DMS79 (cell line): ENCODE results near the gene AFDN.
"Not testable (repeated sequence)": the region's sequence is repeated elsewhere in the genome, so short reads cannot be mapped to it uniquely, and the experiment has no call there.

Source experiments
- DNase-seq: peaks from one replicate; lab custom pipeline; 2025; lab: John Stamatoyannopoulos, UW

AFDN gene

DNA sequence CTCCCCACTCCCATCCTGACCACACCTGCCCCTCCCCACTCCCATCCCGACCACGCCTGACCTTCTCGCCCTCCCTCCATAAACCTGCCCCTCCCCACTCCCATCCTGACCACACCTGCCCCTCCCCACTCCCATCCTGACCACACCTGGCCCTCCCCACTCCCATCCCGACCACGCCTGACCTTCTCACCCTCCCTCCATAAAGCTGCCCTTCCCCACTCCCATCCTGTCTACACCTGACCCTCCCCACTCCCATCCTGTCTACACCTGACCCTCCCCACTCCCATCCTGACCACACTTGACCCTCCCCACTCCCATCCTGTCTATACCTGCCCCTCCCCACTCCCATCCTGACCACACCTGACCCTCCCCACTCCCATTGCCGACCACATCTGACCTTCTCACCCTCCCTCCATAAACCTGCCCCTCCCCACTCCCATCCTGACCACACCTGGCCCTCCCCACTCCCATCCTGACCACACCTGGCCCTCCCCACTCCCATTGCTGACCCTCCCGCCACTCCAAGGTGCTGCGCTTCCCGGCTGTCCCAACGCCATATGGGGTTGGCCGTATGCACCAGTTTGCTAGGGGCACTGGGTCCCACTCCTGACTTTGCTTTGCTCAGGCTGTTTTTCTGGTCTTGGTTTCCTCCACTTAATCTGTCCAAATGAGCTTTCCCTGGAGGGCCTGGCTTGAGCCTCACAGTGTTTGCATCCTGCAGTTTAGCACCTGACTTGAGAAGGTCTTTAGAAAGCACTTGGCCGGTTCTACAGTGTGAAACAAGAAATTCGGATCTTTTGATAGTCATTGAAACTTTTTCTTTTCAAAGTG, 173.7 kb downstream of the AFDN start:
- no peak for DNase-seq

DNA sequence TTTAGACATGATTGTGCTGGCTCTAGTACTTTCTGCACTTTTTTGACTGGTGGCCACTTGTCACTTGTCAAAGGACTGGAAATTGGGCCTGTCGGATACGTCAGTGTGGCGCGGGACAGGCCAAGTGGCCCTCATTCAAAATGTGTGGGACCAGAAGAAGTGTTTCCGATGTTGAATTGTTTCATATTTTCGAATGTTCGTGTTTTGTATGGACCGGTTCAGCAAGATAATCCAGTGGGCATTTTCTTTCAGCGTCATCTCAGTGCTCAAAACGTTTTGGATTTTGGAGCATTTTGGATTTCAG, 174.3 kb downstream of the AFDN start:
- DNase-seq, result no peak

DNA sequence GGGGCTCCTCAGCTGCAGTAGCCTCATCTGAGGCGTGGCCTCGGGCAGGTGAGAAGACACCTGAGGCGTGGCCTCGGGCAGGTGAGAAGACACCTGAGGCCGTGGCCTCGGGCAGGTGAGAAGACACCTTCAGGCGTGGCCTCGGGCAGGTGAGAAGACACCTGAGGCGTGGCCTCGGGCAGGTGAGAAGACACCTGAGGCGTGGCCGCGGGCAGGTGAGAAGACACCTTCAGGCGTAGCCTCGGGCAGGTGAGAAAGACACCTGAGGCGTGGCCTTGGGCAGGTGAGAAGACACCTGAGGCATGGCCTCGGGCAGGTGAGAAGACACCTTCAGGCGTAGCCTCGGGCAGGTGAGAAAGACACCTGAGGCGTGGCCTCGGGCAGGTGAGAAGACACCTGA, 174.8 kb downstream of the AFDN start:
- not testable (repeated sequence) for DNase-seq

DNA sequence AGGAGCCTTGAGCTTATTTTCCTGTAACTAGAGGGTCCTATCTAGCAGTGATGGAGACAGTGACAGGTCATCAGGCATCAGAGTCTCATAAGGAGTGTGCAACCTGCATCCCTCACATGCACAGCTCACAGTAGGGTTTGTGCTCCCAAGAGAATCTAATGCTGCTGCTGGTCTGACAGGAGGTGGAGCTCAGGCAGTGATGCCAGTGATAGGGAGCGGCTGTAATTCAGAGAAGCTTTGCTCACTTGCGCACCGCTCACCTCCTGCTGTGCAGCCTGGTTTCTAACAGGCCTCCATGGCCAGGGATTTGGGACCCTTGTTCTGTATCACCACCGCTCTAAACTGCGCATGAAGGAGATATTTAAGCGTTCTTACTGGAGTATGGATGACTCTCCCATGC, 176.1 kb downstream of the AFDN start:
- no peak for DNase-seq

DNA sequence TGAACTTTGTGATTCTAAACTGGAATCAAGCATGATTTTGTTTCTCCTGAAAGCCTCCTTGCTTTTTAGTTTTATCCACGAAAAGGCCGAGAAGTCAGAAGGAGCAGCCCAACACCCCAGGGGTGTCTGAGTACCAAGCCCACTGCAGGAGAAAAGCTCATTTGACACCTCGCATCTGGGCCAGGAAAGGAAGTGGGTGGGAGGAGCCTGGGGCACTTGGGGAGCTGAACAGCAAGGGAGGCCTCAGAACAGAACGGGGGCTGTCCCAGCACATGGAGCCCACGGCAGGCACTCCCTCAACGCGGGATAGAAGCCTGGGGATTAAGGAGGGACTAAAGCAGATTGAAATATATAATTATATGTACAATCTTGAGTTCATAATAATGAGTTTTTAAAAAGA, 177.3 kb downstream of the AFDN start:
- no peak for DNase-seq

DNA sequence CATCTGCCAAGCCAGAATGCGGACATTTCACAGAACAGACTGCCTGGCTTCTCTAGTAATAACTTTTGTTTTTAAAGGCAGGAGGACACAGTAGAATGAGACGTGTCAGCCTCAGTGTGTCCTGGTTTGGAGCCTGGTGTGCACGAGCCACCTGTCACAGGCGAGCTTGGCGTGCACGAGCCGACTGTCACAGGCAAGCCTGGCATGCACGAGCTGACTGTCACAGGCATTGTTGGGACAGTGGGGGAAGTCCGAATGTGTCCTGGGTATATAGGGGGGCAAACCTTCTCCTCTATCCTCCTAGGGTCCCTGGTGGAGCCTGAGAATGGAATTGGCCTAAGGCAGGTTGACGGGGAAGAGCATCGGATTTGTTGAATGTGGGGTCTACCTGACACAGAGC, 178.2 kb downstream of the AFDN start:
- no peak for DNase-seq

DNA sequence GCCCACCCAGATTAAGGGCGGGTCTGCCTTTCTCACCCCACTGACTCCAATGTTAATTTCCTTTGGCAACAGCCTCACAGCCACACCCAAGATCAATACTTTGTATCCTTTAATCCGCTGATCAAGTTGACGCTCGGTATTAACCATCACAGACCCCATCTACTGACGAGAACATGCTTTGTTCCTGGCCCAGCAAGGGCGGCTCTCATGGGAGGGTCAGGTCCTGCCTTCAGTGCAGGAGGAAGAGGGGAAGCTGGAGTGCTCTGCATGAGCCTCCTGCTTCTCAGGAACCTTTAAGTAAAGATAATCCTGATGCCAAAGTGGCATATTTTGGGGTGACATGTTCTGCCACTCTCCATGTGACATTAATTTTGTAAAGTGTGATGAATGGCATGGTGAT, 179.1 kb downstream of the AFDN start:
- DNase-seq, result no peak

DNA sequence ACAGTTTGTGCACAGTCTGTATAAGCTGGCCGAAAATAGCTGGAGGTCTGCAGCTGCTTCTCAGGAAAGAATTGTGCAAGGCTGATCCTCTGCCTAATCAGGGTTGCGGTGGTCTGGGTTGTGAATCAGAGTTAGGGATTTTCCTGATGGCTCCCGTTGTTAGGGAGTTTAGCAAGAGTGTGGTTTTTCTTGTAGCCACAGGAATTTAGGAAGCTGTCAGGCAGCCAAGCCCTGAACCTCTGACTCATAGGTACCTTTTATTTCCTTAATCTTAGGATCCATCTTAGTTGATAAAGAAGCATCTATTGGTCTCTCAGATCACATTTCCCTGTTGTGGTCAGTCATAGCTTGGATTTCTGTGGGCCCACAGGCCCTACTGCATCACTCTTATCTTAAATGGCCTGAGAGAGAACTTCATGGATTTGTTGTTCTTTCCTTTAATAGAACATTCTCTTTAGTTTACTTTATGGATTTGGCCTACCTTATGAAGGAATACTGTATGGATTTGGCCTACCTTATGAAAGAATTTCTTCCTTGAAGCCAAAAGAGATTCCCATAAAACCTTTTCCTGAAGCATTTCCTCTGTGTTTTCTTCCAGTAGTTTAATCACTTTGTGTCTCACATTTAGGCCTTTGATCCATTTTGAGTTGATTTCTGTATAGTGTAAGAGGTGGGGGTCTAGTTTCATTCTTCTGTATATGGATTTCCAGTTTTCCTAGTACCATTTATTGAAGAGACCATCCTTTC, 181.1 kb downstream of the AFDN start:
- DNase-seq, result no peak

DNA sequence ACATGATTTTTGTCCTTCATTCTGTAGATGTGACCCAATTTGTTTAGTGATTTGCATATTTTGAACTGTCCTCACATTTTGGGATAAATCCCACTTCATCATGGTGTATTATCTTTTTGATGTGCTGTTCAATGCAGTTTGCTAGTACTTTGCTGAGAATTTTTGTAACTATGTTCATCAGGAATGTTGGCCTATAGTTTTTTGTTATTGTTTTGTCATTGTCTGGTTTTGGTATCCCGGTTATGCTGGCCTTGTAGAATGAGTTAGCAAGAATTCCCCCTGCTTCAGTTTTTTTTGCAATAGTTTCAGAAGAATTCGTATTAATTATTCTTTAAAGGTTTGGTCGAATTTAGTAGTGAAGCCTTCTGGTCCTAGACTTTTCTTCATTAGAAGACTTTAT, 182.6 kb downstream of the AFDN start:
- DNase-seq, result no peak

DNA sequence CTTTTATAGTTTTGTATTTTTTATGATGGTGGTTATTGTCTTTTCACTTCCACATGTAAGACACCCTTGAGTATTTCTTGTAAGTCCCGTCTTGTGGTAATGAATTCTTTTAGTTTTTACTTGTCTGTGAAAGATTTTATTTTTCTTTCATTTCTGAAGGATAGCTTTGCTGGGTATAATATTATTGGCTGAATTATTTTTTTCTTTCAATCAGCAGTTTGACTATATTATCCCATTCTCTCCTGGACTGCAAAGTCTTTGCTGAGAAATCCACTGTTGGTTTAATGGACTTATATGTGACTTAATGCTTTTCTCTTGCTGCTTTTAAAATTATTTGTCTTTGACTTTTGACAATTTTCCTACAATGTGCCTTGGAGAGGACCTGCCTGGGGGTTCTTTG, 184.6 kb downstream of the AFDN start:
- no peak for DNase-seq

DNA sequence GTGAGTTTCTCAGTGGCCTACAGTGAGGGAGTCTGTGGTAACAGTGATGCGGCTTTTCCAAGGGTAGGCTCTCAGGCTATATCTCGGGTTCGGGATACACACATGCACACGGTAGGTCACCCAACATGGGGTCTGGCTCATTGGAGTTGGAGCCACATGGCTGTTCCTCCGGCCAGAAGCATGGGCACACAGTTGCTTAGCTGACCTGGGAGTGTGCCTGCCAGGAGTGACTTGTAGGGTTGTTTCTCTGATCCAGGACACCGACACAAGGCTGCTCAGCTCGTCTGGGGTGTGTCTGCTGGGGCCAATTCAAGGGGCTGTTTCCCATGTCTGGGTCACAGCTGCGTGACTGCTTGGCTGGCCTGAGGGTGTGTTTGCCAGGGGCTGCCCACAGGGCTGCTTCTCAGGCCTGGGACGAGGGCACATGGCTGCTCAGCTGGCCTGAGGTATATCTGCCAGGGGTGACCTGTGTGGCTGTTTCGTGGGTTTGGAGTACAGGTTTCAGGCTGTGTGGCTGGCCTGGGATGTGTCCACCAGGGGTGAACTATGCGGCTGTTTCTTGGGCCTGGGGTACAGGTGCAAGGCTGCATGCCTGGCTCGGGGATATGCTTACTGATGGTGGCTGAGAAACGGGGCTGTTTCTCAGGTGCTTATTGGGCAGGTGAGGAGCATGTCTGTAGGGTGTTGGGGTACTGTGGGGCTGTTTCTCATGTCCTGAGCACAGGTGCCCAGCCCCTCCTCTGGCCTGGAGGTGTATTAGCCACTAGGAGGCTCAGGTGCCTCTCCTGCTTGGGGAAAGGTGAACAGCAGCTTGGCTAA, 185.9 kb downstream of the AFDN start:
- DNase-seq, result no peak

DNA sequence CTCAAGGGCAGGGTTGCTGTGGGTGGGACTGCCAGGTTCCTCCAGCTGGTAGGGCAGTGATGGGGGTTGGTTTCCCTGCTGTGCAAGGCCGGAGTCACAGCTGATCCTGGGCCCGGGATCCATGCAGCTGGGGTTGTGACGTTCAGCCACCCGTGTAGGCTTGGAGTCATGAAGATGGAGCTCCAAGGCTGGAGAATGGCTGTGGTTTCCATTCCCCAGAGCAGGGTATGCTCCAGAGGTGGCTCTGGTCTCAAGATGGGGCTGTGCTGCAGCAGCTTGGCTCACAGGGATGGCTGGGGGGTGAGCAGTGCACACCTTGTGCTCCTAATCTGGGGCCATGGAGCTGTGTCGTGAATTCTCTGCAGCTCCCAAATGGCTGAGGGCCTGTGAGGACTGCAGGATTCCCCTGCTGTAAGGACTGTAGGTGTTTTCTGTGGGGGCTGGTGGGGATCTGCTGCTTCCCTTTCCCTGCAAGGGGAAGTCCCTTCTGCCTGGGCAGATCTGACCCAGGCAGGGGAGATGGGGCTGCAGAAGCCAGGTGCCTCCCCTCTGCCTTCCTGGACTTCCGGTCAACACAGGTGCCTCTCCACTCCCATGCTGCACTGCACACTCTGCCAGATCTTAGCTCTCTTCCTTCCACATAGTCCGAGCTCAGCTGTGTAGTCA, 186.7 kb downstream of the AFDN start:
- DNase-seq, result no peak

DNA sequence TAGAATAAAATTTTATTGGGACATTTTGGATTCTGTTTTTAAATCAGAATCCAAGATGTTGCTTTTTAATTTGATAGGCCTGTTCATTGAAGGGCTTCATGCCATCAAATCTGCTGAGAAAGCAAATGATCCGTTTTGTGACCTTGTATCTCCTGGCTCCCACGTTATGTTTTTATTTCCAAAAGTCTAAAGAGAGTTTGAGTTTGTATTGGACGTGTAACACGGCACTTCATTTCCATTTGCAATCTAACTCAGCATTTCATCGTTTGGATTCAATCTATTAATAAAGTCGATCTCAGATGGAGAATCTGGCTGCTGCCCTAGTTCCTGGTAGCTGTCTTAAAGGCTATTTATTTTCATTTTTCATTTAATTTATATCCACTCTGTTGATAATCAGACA, 187.7 kb downstream of the AFDN start:
- DNase-seq, result no peak

DNA sequence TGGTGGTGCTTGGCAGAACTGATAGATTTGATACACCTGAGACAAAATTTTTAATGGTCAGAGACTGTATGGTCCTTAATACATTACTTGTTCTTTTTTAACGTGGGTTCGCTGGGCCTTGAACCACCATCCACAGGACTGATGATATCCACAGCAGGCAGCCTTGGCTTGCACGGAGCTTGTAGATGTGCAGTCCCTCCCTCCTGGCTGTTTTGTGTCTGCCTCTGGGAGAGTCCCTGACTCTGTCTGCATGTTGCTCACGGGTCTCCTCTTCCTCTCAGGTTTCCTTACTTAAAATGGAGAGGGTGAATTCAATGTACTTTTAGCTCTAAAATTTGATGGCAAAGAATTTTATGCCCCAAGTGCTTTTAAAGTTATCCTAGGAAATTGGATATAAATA, 188.3 kb downstream of the AFDN start:
- no peak for DNase-seq

DNA sequence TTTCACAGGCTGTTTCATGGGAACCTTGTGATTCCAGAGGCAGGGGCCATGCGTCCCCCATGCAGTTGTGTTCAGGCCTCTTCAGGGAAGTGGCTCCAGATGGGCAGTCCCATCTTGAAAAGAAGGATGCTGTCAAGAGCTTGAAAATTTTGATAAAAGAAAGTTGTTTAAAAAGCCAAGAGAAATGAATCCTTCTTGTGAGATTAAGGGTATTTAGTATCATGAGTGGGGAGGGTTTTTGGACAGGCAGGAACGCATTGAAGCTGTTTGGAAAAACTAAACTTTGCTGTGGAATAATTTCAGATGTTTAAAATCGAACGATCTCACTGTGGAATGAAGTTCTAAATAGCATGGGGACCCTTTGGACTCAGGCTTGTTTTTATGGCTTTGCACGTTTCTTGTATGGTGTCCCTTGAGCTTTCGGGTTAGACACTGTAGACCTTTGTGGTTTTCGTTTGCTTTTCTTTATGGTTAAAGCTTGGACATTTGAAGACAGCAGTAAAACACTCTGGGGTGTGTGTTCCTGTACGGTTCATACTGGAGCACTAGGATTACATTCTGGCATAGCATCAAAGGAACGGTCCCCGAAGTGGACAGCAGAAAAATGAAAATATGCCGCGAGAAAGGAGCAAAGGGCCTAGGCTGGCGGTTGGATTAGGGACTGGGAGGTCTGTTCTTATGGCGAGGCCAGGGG, 188.9 kb downstream of the AFDN start:
- DNase-seq, result no peak

DNA sequence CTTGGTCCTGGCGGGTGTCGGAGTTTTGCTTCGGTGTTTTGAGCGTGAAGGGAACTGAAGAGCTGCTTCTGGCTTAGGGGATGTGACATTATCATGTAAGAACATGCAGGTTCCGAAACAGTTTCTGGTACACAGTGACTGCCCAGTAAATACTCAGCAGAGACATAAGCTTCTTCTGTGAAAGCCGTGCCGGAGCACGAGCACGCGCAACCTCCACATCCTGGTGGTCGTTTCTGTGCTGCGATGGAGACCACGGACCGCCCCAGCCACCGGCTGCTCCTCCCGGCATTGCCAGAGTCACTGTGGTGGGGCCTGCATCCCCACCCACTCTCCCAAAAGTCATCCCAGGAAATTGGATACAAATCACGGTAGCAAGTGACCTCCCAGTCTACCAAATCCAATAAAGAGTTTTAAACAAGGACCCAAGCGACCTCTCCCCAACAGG, 189.5 kb downstream of the AFDN start:
- no peak for DNase-seq

DNA sequence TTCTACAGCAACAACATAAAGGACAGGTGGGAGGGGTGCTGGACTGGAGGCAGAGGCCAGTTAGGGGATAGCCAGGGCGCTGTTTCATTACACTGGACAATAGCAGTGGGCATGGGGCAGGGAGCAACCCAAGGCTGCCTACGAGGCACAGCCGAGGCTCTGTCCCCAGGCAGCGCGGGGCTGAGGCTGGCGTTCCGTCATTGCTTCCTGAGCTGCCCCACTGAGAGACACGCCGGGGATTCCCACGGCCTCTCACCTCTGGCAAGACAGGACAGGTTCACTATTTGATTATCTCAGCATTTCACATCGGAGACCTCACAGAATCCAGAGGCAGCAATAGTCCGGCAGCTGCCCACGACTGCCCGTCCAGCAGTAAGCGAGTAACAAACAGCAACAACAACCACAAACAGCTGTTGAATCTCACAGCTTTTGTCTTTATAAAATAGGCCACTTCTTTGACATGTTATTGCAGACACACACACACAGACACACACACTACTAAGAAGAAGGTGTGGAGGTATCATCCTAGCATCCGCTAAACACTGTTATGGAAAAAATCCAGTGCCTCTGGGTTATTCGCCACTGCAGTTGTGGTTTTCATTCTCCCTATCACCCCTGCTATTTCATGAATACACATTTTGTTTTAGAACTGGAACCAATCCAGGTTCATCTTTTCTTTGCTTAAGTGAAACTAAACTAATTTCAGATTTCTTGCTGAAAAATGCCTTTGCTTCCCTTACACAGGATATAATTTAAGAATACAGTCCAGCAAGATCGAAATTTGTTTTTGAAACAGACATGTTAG, 190.2 kb downstream of the AFDN start:
- no peak for DNase-seq

DNA sequence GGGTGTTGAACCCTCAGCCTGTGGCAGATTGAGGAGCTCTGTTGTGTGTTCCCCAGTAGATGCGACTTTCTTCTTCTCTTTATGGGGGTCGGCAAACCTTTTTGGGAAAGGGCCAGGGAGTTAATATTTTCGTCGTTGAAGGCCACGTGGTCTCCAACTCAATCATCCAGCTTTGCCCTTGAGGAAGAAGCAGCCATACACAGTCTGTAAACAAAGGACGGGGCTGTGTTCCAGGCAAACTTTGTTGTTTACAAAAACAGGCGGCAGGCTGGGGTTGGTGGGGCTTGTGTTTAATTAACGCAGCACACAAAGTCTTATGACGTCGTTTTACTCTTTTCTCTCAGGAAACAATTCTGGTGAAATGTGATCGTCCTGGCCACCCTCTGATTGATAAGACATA, 190.9 kb downstream of the AFDN start:
- DNase-seq, result no peak

DNA sequence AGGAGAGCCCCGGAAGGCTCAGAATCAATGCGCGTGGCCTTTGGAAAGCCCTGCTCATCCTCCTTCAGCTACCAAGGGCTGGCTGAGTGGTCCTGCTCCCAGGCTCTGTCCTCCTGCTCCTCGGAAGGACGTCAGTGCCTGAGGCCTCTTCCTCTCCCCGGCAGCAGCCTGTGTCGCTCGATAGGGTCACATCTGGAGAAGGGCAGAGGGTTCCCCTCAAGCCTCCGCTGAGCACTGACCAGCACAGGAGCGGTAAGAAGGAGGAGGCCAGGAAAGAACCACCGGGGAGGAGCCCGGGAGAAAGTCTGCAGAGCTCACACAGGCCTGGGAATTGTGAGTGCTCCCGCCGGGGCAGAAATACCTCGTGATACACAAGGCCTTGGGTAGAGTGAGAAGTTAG, 192.0 kb downstream of the AFDN start:
- no peak for DNase-seq

DNA sequence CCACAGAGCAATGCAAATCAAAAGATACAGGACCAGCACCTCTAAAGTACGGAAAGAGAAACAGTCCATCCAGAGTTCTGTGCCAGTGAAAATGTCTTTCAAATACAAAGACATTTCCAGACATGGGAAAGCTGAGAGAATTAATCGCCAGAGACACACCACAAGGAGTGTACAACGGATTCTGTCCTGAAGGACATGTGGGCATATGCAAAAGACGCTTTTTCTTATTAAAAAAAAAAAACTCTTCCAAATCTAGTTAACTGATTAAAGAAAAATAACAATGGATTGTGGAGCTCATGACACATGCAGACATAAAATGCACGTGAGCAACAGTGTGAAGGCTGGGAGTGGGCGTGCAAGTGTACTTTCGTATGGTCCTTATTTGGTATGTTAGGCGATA, 193.5 kb downstream of the AFDN start:
- no peak for DNase-seq

DNA sequence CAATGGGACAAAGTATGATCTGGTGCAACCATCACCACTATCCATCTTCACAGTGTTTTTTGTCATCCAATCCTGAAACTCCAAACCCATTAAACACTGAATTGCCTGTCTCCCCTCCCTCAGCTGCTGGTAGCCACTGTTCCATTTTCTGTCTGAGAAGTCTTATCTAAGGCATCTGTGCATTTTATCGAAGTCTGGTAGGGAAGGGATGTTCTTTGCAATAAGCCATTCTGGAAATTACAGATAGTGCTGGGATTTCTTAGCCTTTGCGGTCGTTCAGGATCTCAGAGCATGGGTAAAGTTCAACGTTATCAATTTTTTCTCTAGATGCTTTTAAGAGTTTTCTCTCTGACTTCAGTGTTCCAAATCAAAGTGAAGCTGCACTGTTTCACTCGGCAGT, 194.9 kb downstream of the AFDN start:
- DNase-seq, result no peak
